ENCODE data around the gene BMP5. TPM values are rescaled to one million over a fixed set of nuclear protein-coding genes. Genes with fewer than 3 reads are reported as not detected.

BMP5 gene
- total RNA-seq, 1 experiment from 2014 or later: not detected

GRCh38 chr6:55870181-55870813, 5.1 kb downstream of the BMP5 start:
- DNase-seq: no peak
- TF ChIP-seq CTCF (IDR thresholded peaks at IDR 0.05; ENCODE audit: unreplicated experiment): no peak
- CTCF ChIA-PET: interaction anchor here (0.6 kb wide), 1 partner anchor 364 kb away, joined by 6 read pairs; no protein-coding TSS in a partner anchor
- peak overlapping the region; percentile 86 for H3K27ac Mint-ChIP-seq (ENCODE audit: unreplicated experiment)
- peaks cover 42% of the 10 kb centered on the region for H3K4me1 Mint-ChIP-seq (ENCODE audit: low read depth, unreplicated experiment)
- H3K9me3 Mint-ChIP-seq (ENCODE audit: low read depth, unreplicated experiment): no peaks in the 10 kb centered on the region
- no peak overlapping the region for H3K4me3 Mint-ChIP-seq (ENCODE audit: low read depth, unreplicated experiment)
- peaks cover 6% of the 10 kb centered on the region for H3K36me3 Mint-ChIP-seq (ENCODE audit: insufficient read depth, unreplicated experiment)
- no TSS peak for BruUV-seq (replicated peaks)
- intact Hi-C loops (cut with micrococcal nuclease; ENCODE audit: unreplicated experiment): no loop called here
- no peaks in the 10 kb centered on the region for H3K27me3 Mint-ChIP-seq (ENCODE audit: unreplicated experiment)

GRCh38 chr6:55869674-55870073, 5.7 kb downstream of the BMP5 start:
- CTCF ChIA-PET: interaction anchor here (0.6 to 1.1 kb wide), 2 partner anchors 42 to 364 kb away, joined by 3 to 6 read pairs; no protein-coding TSS in a partner anchor
- no peak for TF ChIP-seq CTCF (IDR thresholded peaks at IDR 0.05; ENCODE audit: unreplicated experiment)
- H3K27ac Mint-ChIP-seq (ENCODE audit: unreplicated experiment): peak overlapping the region; percentile 86
- BruUV-seq (replicated peaks): no TSS peak
- H3K36me3 Mint-ChIP-seq (ENCODE audit: insufficient read depth, unreplicated experiment): peaks cover 6% of the 10 kb centered on the region
- H3K27me3 Mint-ChIP-seq (ENCODE audit: unreplicated experiment): no peaks in the 10 kb centered on the region
- H3K4me1 Mint-ChIP-seq (ENCODE audit: low read depth, unreplicated experiment): peaks cover 42% of the 10 kb centered on the region
- DNase-seq: no peak
- no peak overlapping the region for H3K4me3 Mint-ChIP-seq (ENCODE audit: low read depth, unreplicated experiment)
- H3K9me3 Mint-ChIP-seq (ENCODE audit: low read depth, unreplicated experiment): no peaks in the 10 kb centered on the region
- intact Hi-C loops (cut with micrococcal nuclease; ENCODE audit: unreplicated experiment): loop anchor here (10.0 kb wide), 1 partner anchor 135 kb away; no protein-coding TSS in a partner anchor

- Mint-ChIP-seq H3K9me3 (ENCODE audit: low read depth, unreplicated experiment) (no peaks in the 10 kb centered on the region), H3K27ac (ENCODE audit: unreplicated experiment) (peak overlapping the region; percentile 86), H3K4me3 (ENCODE audit: low read depth, unreplicated experiment) (no peak overlapping the region), H3K27me3 (ENCODE audit: unreplicated experiment) (no peaks in the 10 kb centered on the region), H3K36me3 (ENCODE audit: insufficient read depth, unreplicated experiment) (peaks cover 6% of the 10 kb centered on the region), H3K4me1 (ENCODE audit: low read depth, unreplicated experiment) (peaks cover 42% of the 10 kb centered on the region)
- no TSS peak for BruUV-seq (replicated peaks)
- CTCF ChIA-PET: interaction anchor here (0.5 to 1.1 kb wide), 4 partner anchors 33 to 132 kb away, joined by 3 read pairs; no protein-coding TSS in a partner anchor
- DNase-seq: peak; percentile 54
- intact Hi-C loops (cut with micrococcal nuclease; ENCODE audit: unreplicated experiment): loop anchor here (10.0 kb wide), 1 partner anchor 134 kb away; no protein-coding TSS in a partner anchor
- TF ChIP-seq CTCF (IDR thresholded peaks at IDR 0.05; ENCODE audit: unreplicated experiment): no peak
These were observed 6.5 kb downstream of the BMP5 start for GRCh38 chr6:55868771-55869479.

- CTCF ChIA-PET: interaction anchor here (1.0 kb wide), 1 partner anchor 34 kb away, joined by 3 read pairs; no protein-coding TSS in a partner anchor
- H3K27me3 Mint-ChIP-seq (ENCODE audit: unreplicated experiment): no peaks in the 10 kb centered on the region
- DNase-seq: no peak
These were observed 7.2 kb downstream of the BMP5 start for GRCh38 chr6:55868176-55868575.

More at GRCh38 chr6:55868176-55868575, 7.2 kb downstream of the BMP5 start:
- BruUV-seq (replicated peaks): no TSS peak
- Mint-ChIP-seq H3K4me1 (ENCODE audit: low read depth, unreplicated experiment) (peaks cover 42% of the 10 kb centered on the region), H3K27ac (ENCODE audit: unreplicated experiment) (peak overlapping the region; percentile 86), H3K4me3 (ENCODE audit: low read depth, unreplicated experiment) (no peak overlapping the region), H3K9me3 (ENCODE audit: low read depth, unreplicated experiment) (no peaks in the 10 kb centered on the region), H3K36me3 (ENCODE audit: insufficient read depth, unreplicated experiment) (peaks cover 6% of the 10 kb centered on the region)
- intact Hi-C loops (cut with micrococcal nuclease; ENCODE audit: unreplicated experiment): loop anchor here (10.0 kb wide), 1 partner anchor 133 kb away; no protein-coding TSS in a partner anchor
- TF ChIP-seq CTCF (IDR thresholded peaks at IDR 0.05; ENCODE audit: unreplicated experiment): no peak

All from Calu3 (cell line).